ENCODE measurements around the gene WNT10A.
"Not testable (repeated sequence)": the region's sequence is repeated elsewhere in the genome, so short reads cannot be mapped to it uniquely, and the experiment has no call there.

WNT10A gene

GRCh38 chr2:218894880-218895157, 14.2 kb downstream of the WNT10A start:
- DNase-seq = no peak

GRCh38 chr2:218895326-218895725, 14.7 kb downstream of the WNT10A start:
- DNase-seq = no peak

- no peak for DNase-seq
Observed at GRCh38 chr2:218895759-218896500, 15.3 kb downstream of the WNT10A start.

GRCh38 chr2:218896501-218897393, 16.1 kb downstream of the WNT10A start:
- DNase-seq = peak; percentile 36

- DNase-seq = no peak
Observed at GRCh38 chr2:218897394-218898108, 16.9 kb downstream of the WNT10A start.

GRCh38 chr2:218898109-218898878, 17.6 kb downstream of the WNT10A start:
- no peak for DNase-seq

GRCh38 chr2:218899147-218899546, 18.5 kb downstream of the WNT10A start:
- DNase-seq = no peak

GRCh38 chr2:218902427-218902826, 21.8 kb downstream of the WNT10A start:
- DNase-seq = no peak

- DNase-seq = no peak
Observed at GRCh38 chr2:218904176-218904575, 23.5 kb downstream of the WNT10A start.

GRCh38 chr2:218908721-218909619, 28.3 kb downstream of the WNT10A start:
- DNase-seq = peak; percentile 62

- DNase-seq = no peak
Observed at GRCh38 chr2:218910741-218911140, 30.1 kb downstream of the WNT10A start.

GRCh38 chr2:218920504-218920903, 39.9 kb downstream of the WNT10A start:
- DNase-seq = no peak

GRCh38 chr2:218924757-218925156, 44.1 kb downstream of the WNT10A start:
- DNase-seq = no peak

- DNase-seq = no peak
Observed at GRCh38 chr2:218925434-218925833, 44.8 kb downstream of the WNT10A start.

- no peak for DNase-seq
Observed at GRCh38 chr2:218927422-218927821, 46.8 kb downstream of the WNT10A start.

GRCh38 chr2:218927876-218928275, 47.2 kb downstream of the WNT10A start:
- DNase-seq = no peak

- DNase-seq = not testable (repeated sequence)
Observed at GRCh38 chr2:218930488-218930887, 49.8 kb downstream of the WNT10A start.

GRCh38 chr2:218931751-218932150, 51.1 kb downstream of the WNT10A start:
- not testable (repeated sequence) for DNase-seq

All from NCI-H524 treated with DMSO at 0.1 percent for 48 hours (cell line).